Measurements from ENCODE around the gene ACTC1.
"Not testable (repeated sequence)": the region's sequence is repeated elsewhere in the genome, so short reads cannot be mapped to it uniquely, and the experiment has no call there.

Gene ACTC1

DNA sequence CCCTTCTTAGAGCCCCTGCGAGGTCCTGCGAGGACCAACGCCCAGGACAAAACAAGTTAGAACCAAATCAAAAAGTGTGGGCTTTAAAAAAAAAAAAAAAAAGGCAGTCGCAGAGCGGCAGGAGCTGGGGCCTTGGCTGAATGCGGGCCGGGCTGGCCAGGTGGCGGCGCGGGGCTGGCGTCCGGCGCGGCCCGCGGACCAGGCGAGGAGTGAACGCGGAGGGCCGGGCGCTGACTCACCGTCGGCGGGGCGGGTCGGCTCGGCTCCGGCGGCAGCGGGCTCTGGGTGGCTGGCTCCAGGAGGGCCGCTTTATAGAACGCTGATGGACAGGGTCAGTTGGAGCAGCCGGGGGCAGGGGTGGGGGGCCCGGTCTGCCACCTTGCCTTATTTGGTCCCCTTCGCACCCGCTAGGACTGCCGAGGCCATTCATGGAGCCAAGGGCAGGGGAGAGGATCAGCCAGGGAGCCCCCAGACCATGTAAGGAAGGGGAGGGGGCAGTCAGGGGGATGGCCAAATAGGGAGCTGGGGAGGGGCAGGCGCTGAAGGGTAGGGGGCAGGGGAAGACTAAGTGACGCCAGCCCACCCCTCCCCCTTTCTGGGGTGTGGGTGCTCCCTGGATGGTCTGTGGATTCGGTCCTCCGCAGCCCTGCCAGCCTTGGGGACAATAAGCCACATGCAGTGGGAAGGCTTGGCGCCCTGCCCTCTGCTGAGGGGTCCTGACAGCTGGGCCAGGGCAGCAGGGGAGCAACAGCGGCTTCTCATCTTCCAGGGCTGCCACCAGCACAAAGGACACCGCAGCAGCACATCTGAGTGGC is at the start of gene ACTC1:
Gene ACTC1, minus strand, starts transcription at position 283 of the 815 bp plus-strand sequence. CDS start 741 bp downstream, outside the sequence.
- no peak for FAIRE-seq

DNA sequence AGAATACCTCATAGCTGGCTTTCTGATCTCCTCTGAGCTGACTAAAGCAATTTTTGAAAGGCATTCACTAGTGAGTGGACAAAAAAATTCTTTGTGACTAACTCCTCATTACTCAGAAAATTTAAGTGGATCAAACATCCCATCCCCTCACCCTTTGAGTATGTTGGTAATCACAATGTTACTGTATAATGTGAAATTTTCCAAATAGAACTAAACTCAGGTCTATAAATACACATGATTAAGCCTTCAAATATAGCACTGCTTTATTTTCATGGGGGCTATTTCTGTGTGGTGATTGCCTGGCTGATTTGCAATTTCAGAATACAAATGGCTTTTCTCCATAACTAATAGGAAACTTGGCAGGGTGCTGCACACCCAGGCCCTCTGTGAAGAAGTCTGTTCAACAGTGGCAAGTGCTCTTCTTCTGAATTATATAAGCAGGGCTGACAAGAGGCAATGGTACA is 45.9 kb upstream of the ACTC1 start:
- no peak for FAIRE-seq

DNA sequence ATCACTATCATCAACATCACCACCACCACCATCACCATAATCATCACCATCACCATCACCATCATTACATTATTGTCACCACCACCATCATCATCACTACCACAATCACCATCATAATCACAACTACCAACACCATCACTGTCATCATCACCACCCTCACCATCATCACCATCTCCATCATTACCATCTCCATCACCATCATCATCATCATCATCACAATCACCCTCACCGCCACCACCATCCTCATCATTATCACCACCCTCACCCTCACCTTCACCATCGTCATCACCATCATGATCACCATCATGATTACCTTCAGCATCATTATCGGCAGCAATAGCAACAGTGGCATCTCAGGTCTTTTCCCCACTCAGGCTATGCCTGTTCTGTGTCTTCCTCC is 42.9 kb upstream of the ACTC1 start:
- FAIRE-seq = no peak

DNA sequence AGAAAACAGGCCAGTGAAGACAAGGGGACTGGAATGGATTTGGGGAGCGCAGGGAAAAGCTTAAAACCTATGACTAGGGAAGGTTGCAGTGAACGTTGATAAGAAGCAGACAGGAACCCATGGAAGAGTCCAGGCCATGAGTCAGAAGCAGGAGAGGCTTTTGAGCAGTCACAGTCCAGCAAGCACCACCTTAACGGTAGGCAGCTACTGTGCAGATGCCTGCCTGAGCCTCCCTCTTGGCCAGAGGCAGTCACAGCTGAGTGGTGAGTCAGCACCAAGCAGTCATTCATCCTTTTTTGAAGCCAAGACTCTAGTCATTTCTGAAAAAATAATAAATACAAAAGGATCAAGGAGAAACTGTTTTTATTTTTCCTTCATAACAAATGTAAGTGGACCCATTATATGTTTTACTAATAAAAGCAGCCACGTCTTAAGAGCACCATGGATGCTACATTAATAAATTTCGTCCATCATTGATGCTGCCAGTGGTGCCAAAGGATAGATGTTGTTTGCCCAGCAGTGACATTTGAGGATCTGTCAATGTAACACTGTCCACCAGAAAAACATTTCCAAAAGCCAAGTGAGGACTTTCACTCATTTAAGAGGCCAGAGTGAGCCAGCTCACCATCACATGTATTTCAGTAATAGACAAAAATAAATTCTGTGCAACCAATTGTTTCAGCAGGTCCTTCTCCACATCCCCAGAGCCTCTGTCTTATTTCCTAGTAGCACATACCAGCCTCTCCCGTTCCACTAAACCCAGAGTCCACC is 42.1 kb upstream of the ACTC1 start:
- no peak for FAIRE-seq

DNA sequence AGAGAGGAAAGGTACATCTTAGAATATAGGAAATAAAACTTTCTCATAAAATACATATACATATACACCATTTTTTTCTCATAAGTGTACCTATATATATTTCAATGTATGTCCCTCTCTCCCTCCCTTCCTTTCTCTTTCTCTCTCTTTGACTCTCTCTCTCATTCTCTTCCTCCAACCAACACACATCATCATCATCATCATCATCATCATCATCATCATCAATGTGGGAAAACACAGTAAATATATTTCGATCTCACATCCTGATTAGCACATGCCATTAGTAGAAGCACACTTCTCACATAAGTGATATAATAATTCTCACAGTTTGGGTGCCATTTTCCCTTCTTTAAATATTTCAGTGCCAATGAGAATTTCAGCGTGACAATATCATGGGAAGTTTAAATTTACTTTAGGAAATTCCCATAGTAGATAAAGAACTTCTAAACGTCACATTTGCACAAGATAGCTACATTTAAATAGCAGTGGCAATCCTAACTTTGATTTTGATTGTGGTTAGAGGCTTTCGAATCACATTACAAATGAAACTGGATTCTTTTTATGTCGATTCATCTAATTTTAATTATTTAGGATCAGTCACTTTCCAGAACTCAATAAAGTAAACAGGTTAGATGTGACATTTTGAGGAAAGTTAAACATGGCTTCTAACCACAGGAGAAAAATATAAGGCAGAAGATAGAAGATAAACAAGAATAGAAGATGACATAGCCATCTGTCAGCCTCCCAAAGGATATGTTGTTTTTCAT is 33.0 kb upstream of the ACTC1 start:
- FAIRE-seq = no peak

DNA sequence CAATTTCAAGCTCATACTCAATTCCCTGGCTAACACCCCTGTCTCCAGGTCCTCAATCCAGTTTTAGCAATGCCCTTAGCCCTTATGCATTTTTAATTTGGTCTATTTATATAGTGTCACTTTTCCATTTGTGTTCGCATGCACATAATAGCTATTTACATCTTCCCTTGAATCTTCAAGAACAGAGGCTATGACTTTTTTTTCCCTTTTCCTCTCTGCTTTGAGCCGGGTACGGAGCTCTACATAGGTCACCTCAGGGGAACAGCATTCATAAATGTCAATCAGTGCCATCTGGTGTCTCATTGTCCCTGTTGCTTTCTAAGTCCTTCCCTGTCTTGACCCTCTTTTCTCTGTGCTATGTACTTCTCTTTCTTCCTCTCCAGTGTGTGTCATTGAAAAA is 26.5 kb upstream of the ACTC1 start:
- no peak for FAIRE-seq

DNA sequence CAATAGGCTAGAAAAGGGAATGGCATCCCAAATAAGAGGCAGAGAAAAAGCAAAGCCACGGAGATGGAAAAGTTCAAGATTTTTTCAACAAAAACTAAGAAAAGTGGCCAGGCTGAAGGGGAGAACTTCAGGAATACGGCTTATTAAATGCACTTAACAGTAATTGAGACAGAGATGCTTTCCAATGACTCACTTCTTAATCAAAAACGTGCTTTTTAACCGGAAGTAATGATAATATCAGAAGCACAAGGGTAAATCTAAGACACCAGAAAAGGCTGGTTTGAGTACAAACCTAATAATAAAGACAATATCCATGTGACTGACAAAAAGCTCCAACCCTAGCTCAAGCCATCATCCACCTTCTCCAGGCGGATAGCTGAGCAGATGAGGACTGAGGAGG is 24.8 kb upstream of the ACTC1 start:
- FAIRE-seq = no peak

DNA sequence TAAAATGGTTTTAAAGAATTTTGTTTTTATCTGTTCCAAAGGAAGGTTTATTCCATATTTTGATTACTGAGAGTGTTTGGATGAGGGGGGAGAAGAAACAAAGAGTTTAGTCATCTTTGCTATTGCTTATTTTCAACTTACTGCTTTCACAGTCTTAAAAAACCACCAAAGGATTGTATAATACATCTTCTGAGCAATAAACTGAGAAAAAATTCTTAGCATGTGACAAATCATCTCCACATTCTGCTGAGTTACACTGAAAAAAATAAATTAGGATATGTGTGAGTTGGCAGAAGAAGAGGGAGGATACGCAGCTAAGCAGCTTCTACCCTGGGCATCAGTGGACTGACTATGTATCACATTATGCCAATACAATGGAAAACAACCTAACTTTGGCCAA is 23.2 kb upstream of the ACTC1 start:
- no peak for FAIRE-seq

DNA sequence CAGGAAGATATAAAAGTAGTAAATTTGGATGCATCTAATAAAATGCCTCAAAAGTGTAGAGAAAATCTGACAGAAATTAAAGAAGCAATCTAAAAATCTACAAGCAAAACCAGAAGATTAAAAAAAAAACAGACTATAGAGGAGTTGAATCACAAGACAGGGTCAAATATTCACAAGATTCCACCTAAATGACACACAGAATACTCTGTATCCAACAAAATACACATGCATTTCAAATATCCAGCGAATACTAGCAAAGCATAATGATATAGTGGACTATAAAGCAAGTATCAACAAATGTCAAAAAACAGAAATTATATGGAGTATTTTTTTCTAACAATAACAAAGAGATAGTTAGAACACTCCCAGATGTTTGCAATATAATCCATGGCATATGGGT is 20.5 kb upstream of the ACTC1 start:
- FAIRE-seq = no peak

DNA sequence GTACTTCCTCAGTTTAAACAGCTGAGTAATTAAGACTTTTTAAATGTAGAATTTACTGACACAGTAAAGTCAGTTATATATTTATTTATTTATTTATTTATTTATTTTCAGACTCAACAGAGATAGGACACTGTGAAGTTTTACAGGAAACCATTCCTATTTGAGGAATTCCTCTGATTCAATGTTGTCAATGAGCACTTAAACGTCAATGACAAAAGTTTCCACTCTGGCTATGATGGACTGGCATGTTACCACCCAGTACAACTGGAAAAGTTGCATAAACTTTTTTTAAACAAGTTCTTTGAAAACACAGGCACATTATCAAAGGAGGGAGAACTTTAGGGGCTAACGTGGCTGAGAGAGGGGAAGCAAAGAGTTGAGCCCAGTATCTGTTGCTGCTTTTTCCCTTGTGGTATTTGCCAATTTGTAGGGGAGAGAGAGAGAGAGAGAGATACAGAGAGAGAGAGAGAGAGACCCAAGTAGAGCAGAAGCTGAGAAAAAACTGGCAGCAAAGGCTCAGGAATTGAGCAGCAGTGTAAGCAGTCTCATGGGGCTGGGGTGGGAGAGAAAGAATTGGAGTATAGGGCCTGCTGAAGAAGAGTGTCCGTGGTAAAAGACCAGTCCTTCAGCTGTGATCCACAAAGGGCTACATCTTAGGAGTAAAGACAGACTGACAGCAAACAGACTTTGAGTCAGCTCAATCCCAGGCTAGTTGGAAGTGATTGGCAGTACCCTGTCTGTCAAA is 18.3 kb upstream of the ACTC1 start:
- FAIRE-seq = no peak

DNA sequence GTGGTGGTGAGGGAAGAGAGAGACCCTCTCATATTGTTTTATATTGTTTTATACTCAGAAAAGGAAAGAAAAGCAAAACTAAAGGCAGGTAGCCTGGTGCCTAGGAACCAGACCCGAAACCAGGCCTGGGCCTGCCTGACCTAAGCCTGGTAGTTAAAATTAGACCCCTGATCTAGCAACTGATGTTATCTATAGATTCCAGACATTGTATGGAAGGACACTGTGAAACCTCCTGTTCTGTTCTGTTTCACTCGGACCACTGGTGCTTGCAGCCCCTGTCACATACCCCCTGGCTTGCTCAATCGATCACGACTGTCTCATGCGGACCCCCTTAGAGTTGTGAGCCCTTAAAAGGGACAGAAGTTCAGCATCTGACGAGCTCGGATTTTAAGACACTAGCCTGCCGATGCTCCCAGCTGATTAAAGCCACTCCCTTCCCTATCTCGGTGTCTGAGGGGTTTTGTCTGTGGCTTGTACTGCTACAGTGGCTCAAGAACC is 17.6 kb upstream of the ACTC1 start:
- not testable (repeated sequence) for FAIRE-seq

DNA sequence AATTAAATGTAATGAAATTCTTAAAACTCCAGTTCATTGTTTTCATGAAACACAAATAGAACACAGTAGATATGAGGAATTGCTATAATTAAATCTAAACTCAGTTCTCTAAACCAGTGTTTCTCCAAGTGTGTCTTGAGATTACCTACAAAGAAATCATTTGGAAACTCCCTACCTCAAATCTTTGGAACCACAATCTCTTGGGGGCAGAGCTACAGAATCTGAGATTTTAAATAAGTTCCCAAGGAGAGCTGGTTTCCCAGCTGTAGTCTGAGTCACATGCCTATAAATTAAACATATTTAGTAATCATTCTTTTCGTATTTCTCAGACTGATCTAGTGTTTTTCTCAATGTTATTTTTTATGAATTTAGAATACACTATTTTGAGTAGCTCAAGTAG is 17.0 kb upstream of the ACTC1 start:
- no peak for FAIRE-seq

DNA sequence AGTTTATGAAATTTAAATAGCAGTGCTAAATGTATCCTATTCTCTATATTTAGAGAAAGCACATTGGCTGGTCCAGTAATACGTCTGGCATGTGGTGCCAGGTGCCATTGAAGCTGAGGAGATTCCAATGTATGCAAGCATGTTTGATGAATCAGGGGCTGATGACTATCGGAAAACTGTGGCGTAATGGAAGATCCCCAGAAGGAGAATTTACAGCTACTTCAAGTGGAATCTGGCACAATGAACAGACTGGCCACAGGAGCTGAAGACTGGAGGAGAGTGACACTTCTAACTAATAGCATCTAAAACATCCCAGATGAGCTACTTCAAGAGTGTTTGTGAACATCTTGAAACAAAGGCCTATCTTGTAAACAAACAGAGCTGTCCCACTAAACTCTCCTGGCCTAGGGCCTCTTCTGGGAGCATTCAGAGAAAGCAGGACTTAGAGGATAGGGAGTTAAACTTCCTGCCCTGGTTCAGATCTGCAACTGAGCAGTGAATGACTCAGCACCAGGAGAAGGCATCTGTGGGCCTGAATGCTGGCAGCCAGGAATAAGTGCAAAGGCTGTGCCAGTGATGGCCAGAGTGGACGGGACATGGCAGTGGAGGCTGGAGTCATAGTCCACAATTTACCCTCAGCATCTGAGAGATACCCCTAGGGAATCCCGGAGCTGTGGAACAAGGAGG is 15.2 kb upstream of the ACTC1 start:
- FAIRE-seq = no peak

DNA sequence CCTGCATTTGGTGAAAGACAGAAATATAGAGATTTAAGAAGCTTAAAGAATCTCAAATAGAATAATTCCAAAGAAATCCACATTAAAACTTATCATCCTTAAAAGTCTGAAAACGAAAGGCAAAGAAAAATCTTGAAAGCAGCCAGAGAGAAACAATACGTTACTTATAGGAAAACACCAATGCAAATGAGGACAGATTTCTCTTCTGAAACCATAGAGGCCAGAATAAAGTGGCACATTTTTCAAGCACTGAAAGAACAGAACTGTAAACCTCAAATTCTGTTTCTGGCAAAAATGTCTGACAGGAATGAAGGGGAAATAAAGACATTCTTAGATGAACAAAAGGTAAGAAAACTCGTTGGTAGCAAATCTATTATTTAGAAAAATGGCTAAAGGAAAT is 13.8 kb upstream of the ACTC1 start:
- no peak for FAIRE-seq

DNA sequence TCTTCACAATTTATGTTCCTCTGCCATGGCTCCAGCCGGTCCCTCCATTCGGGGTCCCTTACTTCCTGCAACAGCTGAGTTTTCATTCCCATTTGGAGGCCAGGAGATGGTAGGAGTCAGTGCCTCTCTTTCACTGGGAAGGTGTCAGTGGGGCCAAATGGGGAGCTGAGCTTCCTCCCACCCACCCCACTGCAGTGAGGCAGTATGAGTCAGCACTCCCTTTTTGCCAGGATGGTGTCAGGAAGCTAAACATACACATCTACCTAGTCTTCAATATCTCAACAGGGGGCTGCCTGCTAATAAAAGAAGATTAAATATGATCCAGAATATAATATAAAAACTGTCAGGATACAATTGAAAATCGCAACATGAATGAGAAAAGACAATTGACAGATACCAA is 12.7 kb upstream of the ACTC1 start:
- no peak for FAIRE-seq

DNA sequence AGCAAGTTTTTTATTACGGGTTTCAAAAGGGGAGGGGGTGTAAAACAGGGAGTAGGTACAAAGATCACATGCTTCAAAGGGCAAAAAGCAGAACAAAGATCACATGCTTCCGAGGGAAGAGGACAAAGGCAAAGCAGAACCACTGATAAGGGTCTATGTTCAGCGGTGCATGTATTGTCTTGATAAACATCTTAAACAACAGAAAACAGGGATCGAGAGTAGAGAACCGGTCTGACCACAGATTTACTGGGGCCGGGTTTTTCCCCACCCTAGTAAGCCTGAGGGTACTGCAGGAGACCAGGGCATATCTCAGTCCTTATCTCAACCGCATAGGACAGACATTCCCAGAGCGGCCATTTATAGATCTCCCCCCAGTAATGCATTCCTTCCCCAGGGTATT is 11.9 kb upstream of the ACTC1 start:
- FAIRE-seq = not testable (repeated sequence)

DNA sequence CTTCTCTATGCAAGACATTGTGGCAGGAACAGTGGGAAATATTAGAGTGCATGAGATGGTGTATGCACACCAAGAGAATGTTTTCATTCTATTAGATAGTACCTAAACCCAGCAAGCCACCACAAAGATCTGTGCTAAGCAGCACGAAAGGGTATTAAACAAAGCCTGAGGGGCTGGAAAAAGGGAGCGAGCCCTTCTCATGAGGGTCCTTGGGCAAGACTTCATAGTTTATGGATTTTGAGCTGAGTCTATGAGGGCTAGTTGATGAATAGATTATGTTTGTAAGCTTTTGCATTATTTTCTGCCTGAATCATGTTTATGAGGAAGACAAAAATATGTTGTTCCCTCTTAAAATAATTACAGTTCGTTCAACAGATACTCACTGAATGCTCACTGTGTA is 9.4 kb upstream of the ACTC1 start:
- no peak for FAIRE-seq

DNA sequence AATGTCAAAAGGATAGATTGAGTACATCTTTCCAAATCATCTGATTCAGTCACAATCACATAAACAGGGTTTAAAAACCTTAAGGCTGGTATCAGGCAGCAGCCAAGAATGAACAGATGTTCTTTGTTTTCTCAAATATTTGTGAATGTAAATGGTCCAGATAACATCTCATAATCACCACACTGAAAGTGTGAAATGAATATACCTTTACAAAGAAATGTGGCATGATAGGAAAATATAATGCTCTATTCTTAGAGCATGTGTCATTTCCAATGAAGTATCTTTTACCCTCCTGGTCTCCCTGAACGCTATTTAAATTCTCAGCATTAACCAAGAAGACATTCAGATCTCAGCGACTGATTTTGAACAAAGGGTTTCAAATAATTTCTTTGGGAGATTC is 8.8 kb upstream of the ACTC1 start:
- no peak for FAIRE-seq

DNA sequence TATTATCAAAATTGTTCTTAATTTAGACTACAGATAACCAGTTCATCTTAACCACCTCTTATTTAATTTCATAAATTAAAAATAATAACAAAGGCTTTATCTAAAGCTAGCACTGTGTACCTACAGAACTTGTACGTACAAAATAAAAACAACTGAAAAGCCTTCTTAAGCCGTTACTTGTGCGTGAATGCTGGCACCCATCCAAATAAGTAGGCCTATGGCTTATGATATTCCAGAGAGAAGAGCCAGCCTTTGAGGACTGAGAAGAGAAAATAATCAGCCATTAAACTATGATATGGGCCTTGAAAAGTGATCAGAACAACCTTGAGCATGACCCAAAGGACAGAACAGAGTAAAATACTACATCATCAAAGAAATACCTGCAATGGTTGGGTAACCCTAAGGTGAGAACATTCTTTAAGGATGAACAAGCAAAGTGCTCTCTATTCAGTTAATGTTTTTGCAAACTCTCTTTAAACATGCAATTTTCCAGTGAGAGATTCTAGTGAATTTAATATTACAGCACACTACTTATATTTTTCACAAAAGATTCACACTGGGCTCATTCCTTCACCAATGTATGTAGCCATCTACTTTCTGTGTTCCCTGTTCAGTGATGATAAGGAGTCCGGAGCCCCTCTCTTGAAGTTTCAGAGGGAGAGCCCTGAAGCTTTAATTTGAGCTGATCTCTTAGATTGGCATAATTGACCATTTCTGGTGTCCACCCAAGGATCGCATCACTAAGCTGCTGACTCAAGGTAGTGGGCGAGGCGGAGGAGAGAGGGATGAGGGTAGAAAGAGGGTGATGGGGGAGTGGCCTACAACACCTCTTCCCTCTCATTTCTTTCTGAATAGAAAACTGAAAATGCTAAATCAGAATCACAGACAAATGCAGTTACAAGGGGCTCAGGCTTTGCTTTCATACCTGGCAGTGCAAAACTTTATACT is 7.7 kb upstream of the ACTC1 start:
- no peak for FAIRE-seq

DNA sequence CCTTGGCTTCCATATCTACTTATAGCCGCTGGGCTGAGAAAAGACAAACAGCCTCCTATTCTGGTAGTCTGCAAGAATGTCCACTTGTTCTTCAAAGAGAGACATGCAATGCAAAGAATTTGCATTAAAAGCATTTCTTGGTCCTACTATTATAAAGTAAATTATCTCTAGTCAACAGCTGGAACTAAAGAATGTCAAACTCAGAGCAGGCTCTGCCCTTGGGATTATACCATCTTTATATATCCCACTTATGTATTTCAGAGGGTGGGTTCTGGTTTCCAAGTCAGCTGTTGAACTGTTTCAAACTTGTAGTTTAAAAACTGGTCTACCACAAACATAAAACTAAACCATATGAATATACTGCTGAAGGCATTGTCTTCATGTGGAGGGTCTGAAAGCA is 7.0 kb upstream of the ACTC1 start:
- FAIRE-seq = no peak
